Stomach (tissue), 4 donors: ENCODE results near the gene BCAS1.

Source experiments
- CTCF ChIP-seq, 7 experiments: fragments of 450-650 bp in 4 of 7; fragments of 200-600 bp in 3 of 7; sonication (generic) in 3 of 7; IDR thresholded peaks; one replicate each; pipeline ENCODE4 v1.5.1; 2016 to 2019; ENCODE audit warnings: antibody characterized with exemption in 7 of 7, control low read depth in 2 of 7, mild to moderate bottlenecking in 1 of 7
- EP300 ChIP-seq: sonication (generic); formaldehyde crosslinking; IDR thresholded peaks from one replicate; pipeline ENCODE4 v1.6.1; 2017; ENCODE audit warnings: antibody characterized with exemption

- TF ChIP-seq CTCF (IDR thresholded peaks at IDR 0.05) (no peak), EP300 (no peak)
These were observed 49.5 kb downstream of the BCAS1 start for GRCh38 chr20:54020868-54021267.
